Measurements from ENCODE around the gene IRS1.
"Not testable (repeated sequence)": the region's sequence is repeated elsewhere in the genome, so short reads cannot be mapped to it uniquely, and the experiment has no call there.

Gene IRS1

GRCh38 chr2:226799211-226799975 is at the start of gene IRS1:
IRS1 (minus strand) TSS chr2:226799820; CDS start chr2:226798738, 1,082 bp downstream.
- DNase-seq (ENCODE audit: low spot score) = peak; percentile 19

- DNase-seq (ENCODE audit: low spot score) = no peak
Observed at GRCh38 chr2:226849349-226849748, 49.7 kb upstream of the IRS1 start.

- DNase-seq (ENCODE audit: low spot score) = no peak
Observed at GRCh38 chr2:226847511-226847910, 47.9 kb upstream of the IRS1 start.

GRCh38 chr2:226847090-226847489 is 47.5 kb upstream of the IRS1 start:
- DNase-seq (ENCODE audit: low spot score) = no peak

- no peak for DNase-seq (ENCODE audit: low spot score)
Observed at GRCh38 chr2:226845386-226846116, 45.9 kb upstream of the IRS1 start.

GRCh38 chr2:226843001-226843400 is 43.4 kb upstream of the IRS1 start:
- not testable (repeated sequence) for DNase-seq (ENCODE audit: low spot score)

GRCh38 chr2:226839951-226840350 is 40.3 kb upstream of the IRS1 start:
- no peak for DNase-seq (ENCODE audit: low spot score)

GRCh38 chr2:226839161-226839560 is 39.5 kb upstream of the IRS1 start:
- peak; percentile 29 for DNase-seq (ENCODE audit: low spot score)

- peak; percentile 55 for DNase-seq (ENCODE audit: low spot score)
Observed at GRCh38 chr2:226838722-226839121, 39.1 kb upstream of the IRS1 start.

- DNase-seq (ENCODE audit: low spot score) = peak; percentile 85
Observed at GRCh38 chr2:226837787-226838603, 38.4 kb upstream of the IRS1 start.

GRCh38 chr2:226837334-226837733 is 37.7 kb upstream of the IRS1 start:
- DNase-seq (ENCODE audit: low spot score) = no peak

- DNase-seq (ENCODE audit: low spot score) = no peak
Observed at GRCh38 chr2:226836548-226836885, 36.9 kb upstream of the IRS1 start.

GRCh38 chr2:226835796-226836547 is 36.4 kb upstream of the IRS1 start, which contains the start of gene RHBDD1:
RHBDD1 (plus strand) TSS chr2:226836054; CDS start chr2:226864694, 28,640 bp downstream.
- DNase-seq (ENCODE audit: low spot score) = peak; percentile 94

- DNase-seq (ENCODE audit: low spot score) = peak; percentile 88
Observed at GRCh38 chr2:226835420-226835795, 35.8 kb upstream of the IRS1 start.

- not testable (repeated sequence) for DNase-seq (ENCODE audit: low spot score)
Observed at GRCh38 chr2:226834880-226835279, 35.3 kb upstream of the IRS1 start.

- no peak for DNase-seq (ENCODE audit: low spot score)
Observed at GRCh38 chr2:226832061-226832460, 32.4 kb upstream of the IRS1 start.

- no peak for DNase-seq (ENCODE audit: low spot score)
Observed at GRCh38 chr2:226831266-226831665, 31.6 kb upstream of the IRS1 start.

- no peak for DNase-seq (ENCODE audit: low spot score)
Observed at GRCh38 chr2:226829721-226830631, 30.4 kb upstream of the IRS1 start.

- no peak for DNase-seq (ENCODE audit: low spot score)
Observed at GRCh38 chr2:226828191-226828590, 28.6 kb upstream of the IRS1 start.

GRCh38 chr2:226825056-226825455 is 25.4 kb upstream of the IRS1 start:
- DNase-seq (ENCODE audit: low spot score) = no peak

GRCh38 chr2:226818930-226819329 is 19.3 kb upstream of the IRS1 start:
- no peak for DNase-seq (ENCODE audit: low spot score)

Measured in hematopoietic multipotent progenitor cell treated with erythropoietin and hydrocortisone succinate and interleukin-3 and kit ligand, for 17 days (in vitro differentiated cells).